HG03521 (cell line): Measurements from ENCODE around the gene LIME1.

ENCODE experiments used
- ATAC-seq: cut with Tn5 transposase; IDR thresholded peaks from one replicate; pipeline ENCODE4 v1.9.1; 2021; ENCODE audit warnings: mild to moderate bottlenecking, moderate library complexity; ENCODE audit not compliant: unreplicated experiment

The LIME1 gene

DNA sequence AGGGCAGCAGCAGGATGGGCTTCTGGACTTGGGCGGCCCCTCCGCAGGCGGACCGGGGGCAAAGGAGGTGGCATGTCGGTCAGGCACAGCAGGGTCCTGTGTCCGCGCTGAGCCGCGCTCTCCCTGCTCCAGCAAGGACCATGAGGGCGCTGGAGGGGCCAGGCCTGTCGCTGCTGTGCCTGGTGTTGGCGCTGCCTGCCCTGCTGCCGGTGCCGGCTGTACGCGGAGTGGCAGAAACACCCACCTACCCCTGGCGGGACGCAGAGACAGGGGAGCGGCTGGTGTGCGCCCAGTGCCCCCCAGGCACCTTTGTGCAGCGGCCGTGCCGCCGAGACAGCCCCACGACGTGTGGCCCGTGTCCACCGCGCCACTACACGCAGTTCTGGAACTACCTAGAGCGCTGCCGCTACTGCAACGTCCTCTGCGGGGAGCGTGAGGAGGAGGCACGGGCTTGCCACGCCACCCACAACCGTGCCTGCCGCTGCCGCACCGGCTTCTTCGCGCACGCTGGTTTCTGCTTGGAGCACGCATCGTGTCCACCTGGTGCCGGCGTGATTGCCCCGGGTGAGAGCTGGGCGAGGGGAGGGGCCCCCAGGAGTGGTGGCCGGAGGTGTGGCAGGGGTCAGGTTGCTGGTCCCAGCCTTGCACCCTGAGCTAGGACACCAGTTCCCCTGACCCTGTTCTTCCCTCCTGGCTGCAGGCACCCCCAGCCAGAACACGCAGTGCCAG, 39.7 kb upstream of the LIME1 start, which contains the start of gene TNFRSF6B:
TNFRSF6B (plus strand) TSS at position 25 of the 729 bp plus-strand sequence; CDS start at position 141, 116 bp downstream.
- no peak for ATAC-seq

DNA sequence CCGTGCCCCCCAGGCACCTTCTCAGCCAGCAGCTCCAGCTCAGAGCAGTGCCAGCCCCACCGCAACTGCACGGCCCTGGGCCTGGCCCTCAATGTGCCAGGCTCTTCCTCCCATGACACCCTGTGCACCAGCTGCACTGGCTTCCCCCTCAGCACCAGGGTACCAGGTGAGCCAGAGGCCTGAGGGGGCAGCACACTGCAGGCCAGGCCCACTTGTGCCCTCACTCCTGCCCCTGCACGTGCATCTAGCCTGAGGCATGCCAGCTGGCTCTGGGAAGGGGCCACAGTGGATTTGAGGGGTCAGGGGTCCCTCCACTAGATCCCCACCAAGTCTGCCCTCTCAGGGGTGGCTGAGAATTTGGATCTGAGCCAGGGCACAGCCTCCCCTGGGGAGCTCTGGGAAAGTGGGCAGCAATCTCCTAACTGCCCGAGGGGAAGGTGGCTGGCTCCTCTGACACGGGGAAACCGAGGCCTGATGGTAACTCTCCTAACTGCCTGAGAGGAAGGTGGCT, 39.1 kb upstream of the LIME1 start:
- ATAC-seq: no peak

DNA sequence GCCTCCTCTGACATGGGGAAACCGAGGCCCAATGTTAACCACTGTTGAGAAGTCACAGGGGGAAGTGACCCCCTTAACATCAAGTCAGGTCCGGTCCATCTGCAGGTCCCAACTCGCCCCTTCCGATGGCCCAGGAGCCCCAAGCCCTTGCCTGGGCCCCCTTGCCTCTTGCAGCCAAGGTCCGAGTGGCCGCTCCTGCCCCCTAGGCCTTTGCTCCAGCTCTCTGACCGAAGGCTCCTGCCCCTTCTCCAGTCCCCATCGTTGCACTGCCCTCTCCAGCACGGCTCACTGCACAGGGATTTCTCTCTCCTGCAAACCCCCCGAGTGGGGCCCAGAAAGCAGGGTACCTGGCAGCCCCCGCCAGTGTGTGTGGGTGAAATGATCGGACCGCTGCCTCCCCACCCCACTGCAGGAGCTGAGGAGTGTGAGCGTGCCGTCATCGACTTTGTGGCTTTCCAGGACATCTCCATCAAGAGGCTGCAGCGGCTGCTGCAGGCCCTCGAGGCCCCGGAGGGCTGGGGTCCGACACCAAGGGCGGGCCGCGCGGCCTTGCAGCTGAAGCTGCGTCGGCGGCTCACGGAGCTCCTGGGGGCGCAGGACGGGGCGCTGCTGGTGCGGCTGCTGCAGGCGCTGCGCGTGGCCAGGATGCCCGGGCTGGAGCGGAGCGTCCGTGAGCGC, 38.5 kb upstream of the LIME1 start:
- no peak for ATAC-seq

DNA sequence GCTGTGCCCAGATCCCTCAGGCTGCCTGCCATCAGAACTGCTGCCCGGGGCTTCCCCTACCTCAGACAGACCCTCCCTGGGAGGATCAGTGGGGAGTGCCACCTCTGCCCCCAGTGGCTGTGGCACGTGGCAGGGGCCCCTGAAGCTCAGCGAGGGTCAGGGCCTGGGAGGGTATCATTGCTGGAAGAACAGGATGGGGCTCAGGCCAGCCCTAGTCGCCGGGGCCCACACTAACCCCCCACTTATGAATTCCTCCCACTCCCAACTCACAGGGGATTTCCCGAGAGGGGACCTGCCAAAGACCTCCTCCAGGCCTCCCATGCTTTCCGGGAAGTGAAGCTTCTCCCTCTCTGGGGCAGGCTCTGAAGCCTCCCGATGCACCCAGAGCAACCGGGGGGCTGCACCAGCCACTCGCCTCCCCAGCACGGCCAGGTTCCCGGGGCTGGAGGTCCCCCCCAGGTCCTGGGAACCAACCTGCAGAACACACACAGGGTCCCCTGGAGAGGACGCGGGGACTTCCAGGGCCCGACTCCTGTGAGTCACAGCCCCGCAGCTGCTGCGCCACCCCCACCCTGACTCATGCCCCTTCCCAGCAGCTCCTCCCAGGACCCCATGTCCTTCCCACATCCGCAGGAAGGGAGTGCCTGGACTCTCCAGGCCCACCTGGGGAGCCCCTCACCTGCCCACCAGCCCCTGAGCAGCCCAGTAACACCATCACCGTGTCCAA, 37.6 kb upstream of the LIME1 start:
- no peak for ATAC-seq

- ATAC-seq: no peak
Measured at GRCh38 chr20:63699466-63700198, 36.8 kb upstream of the LIME1 start.

GRCh38 chr20:63700199-63701050, 36.0 kb upstream of the LIME1 start:
- no peak for ATAC-seq

GRCh38 chr20:63701051-63701328, 35.5 kb upstream of the LIME1 start:
- ATAC-seq: no peak

DNA sequence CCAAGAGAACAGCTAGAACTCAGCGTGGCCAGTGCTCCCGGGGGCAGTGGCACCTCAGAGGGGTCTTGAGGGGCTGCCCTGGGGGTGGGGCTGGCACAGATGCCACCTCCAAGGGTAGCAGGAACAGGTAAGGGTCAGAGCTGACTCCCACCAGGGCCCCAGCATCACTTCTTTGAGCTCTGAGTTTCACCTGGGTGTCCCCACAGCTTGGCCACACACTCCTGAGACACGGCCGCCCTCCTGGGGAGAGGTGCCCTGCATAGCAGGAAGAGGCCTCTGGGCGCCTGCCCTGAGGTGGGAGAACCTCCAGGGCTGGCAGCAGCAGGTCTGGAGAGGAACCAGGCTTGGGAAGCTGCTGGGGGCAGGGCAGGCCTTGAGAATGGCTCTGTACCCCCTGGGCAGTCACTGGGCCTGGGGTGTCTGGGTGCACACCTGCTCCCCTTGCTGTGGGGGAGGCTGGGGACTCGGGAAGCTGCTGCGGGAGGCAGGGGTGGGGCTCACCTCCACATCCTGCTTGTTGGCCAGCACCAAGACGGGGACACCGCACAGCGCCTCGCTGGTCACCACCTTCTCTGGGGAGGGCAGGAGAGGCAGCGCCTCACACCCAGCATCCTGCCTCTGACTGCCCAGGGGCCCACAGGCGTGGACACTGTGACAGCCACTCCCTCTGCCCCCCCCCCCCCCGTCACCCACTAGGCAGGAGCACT, 35.0 kb upstream of the LIME1 start:
- ATAC-seq: no peak

GRCh38 chr20:63702036-63702665, 34.3 kb upstream of the LIME1 start:
- no peak for ATAC-seq

DNA sequence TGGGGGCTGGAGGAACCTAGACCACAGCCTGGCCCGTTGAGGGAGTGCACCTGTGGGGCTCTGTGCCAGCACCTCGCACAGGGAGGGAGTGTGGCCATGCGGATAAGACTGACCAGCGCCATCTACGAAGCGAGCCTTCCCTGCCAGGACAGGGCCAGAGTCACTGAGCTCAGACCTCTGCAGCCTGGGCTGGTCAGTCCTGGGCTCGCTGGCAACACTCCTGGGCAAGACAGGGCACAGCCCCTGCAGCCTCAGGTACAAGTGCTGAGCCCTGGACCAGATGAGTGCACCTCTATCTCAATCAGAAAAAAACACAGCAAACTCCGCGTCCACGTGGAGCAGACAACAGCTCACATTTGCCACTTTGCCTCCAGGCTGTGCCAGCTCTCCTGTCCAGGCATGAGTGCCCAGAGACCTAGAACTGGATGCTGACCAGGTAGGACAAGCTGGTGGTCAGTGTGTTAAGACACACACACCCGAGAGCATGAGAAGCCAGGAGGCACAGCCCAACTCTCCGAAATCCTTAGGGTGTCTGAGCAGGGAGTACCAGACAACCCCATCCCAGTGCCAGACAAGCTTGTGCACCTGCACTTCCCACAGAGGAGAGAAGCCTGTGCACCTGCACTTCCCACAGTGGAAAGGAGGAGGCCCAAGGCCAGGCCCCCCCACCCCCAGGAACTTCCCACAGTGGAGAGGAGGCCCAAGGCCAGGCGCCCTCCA, 33.6 kb upstream of the LIME1 start:
- no peak for ATAC-seq

- no peak for ATAC-seq
Measured at GRCh38 chr20:63703471-63703975, 32.9 kb upstream of the LIME1 start.

DNA sequence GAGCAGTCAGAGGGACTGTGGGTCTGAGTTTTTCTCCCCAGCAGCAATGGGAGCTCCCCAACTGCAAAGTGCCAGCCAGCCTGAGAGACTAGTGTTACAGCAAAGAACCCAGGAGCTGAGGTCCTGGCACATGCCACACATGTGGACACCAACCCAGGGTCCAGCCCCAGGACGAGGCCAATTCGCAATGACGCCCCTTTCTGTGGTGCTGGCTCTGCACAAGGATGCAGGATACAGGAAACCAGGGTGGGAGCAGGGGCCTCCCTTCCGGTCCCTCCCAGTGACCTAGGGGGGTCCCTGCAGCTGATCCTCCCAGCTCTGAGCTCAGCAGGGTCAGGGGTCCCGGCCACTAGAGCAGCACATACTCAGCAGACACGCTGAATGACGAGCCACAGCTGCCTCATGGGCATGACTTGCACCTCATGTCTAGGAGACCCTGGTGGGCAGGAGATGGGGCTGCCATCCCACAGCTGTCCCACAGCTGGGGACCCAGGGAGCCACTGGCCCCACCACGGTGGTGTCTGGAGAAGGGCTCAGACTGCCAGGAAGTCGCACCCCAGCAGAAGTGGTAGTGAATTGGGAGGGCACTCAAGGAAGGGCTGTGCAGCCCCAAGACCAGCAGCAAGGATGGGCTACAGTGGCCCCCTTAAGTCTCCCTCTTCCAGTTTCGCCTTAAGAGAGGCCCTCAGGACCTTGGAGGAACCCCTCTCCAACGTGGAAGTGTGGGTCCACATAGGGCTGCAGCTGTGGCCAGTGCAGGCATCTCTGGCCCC, 32.3 kb upstream of the LIME1 start:
- ATAC-seq: no peak

DNA sequence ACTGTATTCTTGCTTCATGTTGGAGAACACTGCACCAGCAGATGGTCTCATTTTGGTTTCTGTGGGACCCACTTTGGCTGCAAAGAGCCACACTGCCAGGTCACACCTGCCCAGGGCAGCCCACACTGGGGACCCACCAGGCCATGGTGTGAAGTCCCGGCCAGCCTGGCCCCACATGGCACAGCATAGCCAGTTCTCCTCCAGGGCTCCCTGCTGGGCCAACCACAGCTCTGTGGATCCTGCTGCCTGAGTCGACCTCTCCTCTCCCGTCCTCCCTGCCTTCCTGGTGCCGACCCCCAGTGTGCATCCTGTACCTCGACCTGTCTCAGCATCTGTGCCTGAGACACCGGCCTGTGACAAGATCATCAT, 31.7 kb upstream of the LIME1 start:
- ATAC-seq: no peak

DNA sequence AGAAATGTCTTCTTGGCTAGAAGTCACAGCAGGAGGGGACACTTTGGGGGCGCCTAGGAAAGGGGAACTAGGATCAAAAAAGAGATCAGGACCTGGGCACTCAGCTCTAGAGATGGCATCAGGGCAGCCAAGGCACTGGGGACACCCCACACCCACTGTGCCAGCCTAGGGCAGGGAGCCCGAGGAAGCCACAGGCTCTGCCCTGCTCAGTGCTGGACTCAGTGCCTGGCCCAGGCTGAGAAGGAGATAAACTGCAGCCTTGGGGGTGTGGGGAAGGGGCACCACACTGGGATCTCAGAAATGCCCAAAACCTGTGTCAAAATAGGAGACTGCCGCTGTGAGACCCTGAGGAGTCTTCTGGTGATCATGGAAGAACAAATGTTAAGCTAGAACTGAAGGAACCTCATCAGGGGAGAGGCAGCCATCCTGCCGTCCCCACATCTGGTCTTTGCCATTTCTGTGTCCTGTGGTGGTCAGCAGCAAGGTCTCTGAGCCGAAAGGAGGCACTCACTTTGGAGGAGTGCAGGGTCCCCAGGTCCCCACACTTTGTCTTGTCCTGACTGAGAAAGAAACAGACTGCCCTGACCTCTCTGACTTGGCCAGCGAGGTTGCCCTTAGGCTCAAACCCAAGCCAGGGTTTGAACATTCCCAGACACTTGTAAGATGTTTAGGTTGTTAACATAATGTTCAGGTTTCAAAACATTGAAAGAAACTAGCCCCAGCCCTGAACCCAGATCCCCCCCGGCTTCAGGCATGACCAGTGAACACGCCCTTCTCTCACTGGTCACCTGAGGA, 31.0 kb upstream of the LIME1 start:
- ATAC-seq: no peak

DNA sequence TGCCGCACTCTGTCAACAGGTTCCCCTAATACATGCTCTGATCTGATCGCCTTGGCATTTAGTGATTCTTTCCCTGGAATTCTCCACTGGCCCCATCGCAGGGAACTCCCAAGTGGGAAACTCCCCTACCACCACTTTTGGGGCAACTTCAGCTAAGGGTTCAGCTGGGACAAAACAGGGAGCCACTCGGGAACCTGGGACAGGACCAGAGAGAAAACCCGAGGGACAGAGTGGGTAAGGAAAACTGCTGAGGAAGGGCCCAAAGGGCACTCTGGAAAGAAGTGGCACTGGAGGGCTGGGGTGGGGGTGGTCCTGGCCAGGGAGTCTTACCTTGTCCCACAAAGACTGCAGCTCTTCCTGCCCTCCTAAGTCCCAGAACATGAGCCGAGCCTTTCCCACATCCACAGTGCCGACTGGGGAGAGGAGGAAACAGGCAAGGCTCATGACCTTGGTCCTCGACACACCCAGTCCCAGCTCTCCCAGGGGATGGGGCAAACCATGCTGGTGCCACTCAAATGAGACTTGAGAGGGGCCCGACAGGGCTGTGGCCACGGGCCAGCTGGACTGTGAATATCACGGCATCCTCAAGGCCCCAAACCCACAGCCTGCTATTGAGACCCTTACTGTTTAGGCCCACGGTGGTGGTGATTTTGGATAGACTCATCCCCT, 30.3 kb upstream of the LIME1 start:
- ATAC-seq: no peak

- peak; percentile 25 for ATAC-seq
Measured at GRCh38 chr20:63706852-63707557, 29.5 kb upstream of the LIME1 start.
